Inflammatory macrophage treated with lipopolysaccharide for 4 hours (primary cell): Measurements from ENCODE around the gene TAF3.

Experiments used
- DNase-seq: peaks from one replicate; pipeline ENCODE4 v3.0.0-alpha.2; 2020

TAF3 gene

GRCh38 chr10:7813481-7813880 is 4.8 kb upstream of the TAF3 start:
- no peak for DNase-seq

- DNase-seq = no peak
Observed at GRCh38 chr10:7817576-7817975, 729 bp upstream of the TAF3 start.

GRCh38 chr10:7817984-7818294 is 366 bp upstream of the TAF3 start:
- peak; percentile 0 for DNase-seq

- peak; percentile 59 for DNase-seq
Observed at GRCh38 chr10:7819121-7819460, 786 bp downstream of the TAF3 start.

GRCh38 chr10:7824251-7824650 is 5.9 kb downstream of the TAF3 start:
- DNase-seq = no peak

GRCh38 chr10:7826971-7827370 is 8.7 kb downstream of the TAF3 start:
- no peak for DNase-seq

- DNase-seq = no peak
Observed at GRCh38 chr10:7829289-7829834, 11.1 kb downstream of the TAF3 start.

GRCh38 chr10:7832060-7832459 is 13.8 kb downstream of the TAF3 start:
- DNase-seq = no peak

GRCh38 chr10:7833210-7833609 is 14.9 kb downstream of the TAF3 start:
- DNase-seq = no peak

- no peak for DNase-seq
Observed at GRCh38 chr10:7834262-7834661, 16.0 kb downstream of the TAF3 start.

- DNase-seq = no peak
Observed at GRCh38 chr10:7836571-7836970, 18.3 kb downstream of the TAF3 start.

GRCh38 chr10:7846591-7846990 is 28.3 kb downstream of the TAF3 start:
- no peak for DNase-seq

GRCh38 chr10:7853226-7853842 is 35.0 kb downstream of the TAF3 start:
- DNase-seq = peak; percentile 44

GRCh38 chr10:7853890-7854289 is 35.6 kb downstream of the TAF3 start:
- no peak for DNase-seq

GRCh38 chr10:7855205-7855604 is 36.9 kb downstream of the TAF3 start:
- no peak for DNase-seq

- DNase-seq = no peak
Observed at GRCh38 chr10:7856678-7857077, 38.4 kb downstream of the TAF3 start.

GRCh38 chr10:7857262-7857661 is 39.0 kb downstream of the TAF3 start:
- DNase-seq = no peak

- DNase-seq = no peak
Observed at GRCh38 chr10:7861509-7862120, 43.3 kb downstream of the TAF3 start.

- DNase-seq = no peak
Observed at GRCh38 chr10:7862121-7862514, 43.8 kb downstream of the TAF3 start.

GRCh38 chr10:7866176-7866575 is 47.9 kb downstream of the TAF3 start:
- no peak for DNase-seq

- DNase-seq = peak; percentile 21
Observed at GRCh38 chr10:7872041-7872442, 53.7 kb downstream of the TAF3 start.

GRCh38 chr10:7874864-7875263 is 56.6 kb downstream of the TAF3 start:
- no peak for DNase-seq

GRCh38 chr10:7876541-7877127 is 58.3 kb downstream of the TAF3 start:
- no peak for DNase-seq

GRCh38 chr10:7881119-7881518 is 62.8 kb downstream of the TAF3 start:
- no peak for DNase-seq

GRCh38 chr10:7886056-7886455 is 67.8 kb downstream of the TAF3 start:
- DNase-seq = no peak
